CD4-positive, alpha-beta T cell treated with Interleukin-4 for 4 hours (primary cell): ENCODE measurements around the gene STIP1.

Source experiments
- DNase-seq: peaks from one replicate; pipeline ENCODE4 v3.0.0-alpha.2; 2020

STIP1 gene

GRCh38 chr11:64224891-64225607 is 39.1 kb downstream of the STIP1 start:
- DNase-seq = no peak

GRCh38 chr11:64225608-64226506 is 39.9 kb downstream of the STIP1 start, which contains the start of the genes NUDT22 and TRPT1:
NUDT22 (plus strand) TSS chr11:64226274; CDS start chr11:64226653, 379 bp downstream.
TRPT1 (minus strand) TSS chr11:64226186; CDS start chr11:64225860, 326 bp downstream.
- peak; percentile 78 for DNase-seq

- peak; percentile 59 for DNase-seq
Observed at GRCh38 chr11:64226507-64227051, 40.6 kb downstream of the STIP1 start.

GRCh38 chr11:64227405-64227956 is 41.5 kb downstream of the STIP1 start:
- DNase-seq = no peak

GRCh38 chr11:64229090-64229743 is 43.2 kb downstream of the STIP1 start:
- DNase-seq = no peak

- DNase-seq = no peak
Observed at GRCh38 chr11:64229744-64230170, 43.8 kb downstream of the STIP1 start.

GRCh38 chr11:64230171-64230984 is 44.4 kb downstream of the STIP1 start, which contains the start of gene DNAJC4:
DNAJC4 (plus strand) TSS chr11:64230548; CDS start chr11:64230855, 307 bp downstream.
- peak; percentile 85 for DNase-seq

GRCh38 chr11:64230985-64231365 is 45.0 kb downstream of the STIP1 start:
- no peak for DNase-seq

- no peak for DNase-seq
Observed at GRCh38 chr11:64231546-64231945, 45.6 kb downstream of the STIP1 start.

GRCh38 chr11:64232182-64232966 is 46.4 kb downstream of the STIP1 start:
- no peak for DNase-seq

- DNase-seq = no peak
Observed at GRCh38 chr11:64232967-64233315, 47.0 kb downstream of the STIP1 start.

GRCh38 chr11:64233913-64234586 is 48.1 kb downstream of the STIP1 start, which contains the start of gene VEGFB:
VEGFB (plus strand) TSS chr11:64234584; CDS start chr11:64234834, 250 bp downstream.
- peak; percentile 62 for DNase-seq

- no peak for DNase-seq
Observed at GRCh38 chr11:64234647-64235379, 48.8 kb downstream of the STIP1 start.

GRCh38 chr11:64235437-64236161 is 49.6 kb downstream of the STIP1 start:
- no peak for DNase-seq

GRCh38 chr11:64237484-64237951 is 51.5 kb downstream of the STIP1 start:
- no peak for DNase-seq

- no peak for DNase-seq
Observed at GRCh38 chr11:64238076-64238475, 52.1 kb downstream of the STIP1 start.

GRCh38 chr11:64238999-64239398 is 53.0 kb downstream of the STIP1 start:
- DNase-seq = no peak

GRCh38 chr11:64239662-64240434 is 53.9 kb downstream of the STIP1 start:
- no peak for DNase-seq
